Measurements from ENCODE around the gene ZSCAN16.
A peak's percentile ranks its signal among the peaks of the same experiment; 100 is the strongest.

The ZSCAN16 gene

GRCh38 chr6:28134015-28134414, 9.6 kb downstream of the ZSCAN16 start:
- no peak for DNase-seq (ENCODE audit: low read depth, low spot score)

DNA sequence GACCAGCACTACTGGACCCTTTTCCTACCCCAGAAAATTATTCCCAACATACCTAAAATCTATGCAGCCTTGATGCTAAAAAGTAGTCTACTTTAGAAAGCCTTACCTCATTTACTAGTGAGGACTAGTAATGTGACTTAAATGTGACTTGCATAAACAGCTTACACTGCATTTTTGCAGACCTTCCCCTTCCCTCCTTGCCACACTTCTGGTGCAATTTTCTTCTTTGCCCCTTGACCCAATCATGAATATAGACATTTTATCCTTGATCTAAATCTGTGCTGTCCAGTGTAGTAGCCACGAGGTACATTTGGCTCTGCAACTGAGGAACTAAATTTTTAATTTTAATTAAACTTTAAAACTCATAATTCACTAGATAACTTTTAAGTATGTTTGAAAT, 10.3 kb downstream of the ZSCAN16 start:
- no peak for DNase-seq (ENCODE audit: low read depth, low spot score)

DNA sequence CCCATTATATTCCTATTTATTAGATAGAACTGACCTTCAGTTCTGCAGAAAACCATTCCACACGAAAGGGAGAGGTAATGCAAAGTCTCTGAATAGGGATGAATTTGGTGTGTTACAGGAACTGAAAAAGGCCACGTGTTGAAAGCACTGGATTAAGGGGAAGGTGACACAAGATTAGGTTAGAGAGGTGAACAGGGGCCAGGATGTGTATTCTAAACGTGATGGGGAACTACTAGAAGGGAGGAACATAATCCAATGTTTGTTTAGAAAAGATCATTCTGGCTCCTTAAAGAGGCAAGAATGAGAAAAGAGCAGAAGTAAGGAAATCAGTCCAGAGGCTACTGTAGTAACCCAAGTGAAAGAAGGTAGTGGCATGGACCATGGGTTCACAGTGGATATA, 11.0 kb downstream of the ZSCAN16 start:
- no peak for DNase-seq (ENCODE audit: low read depth, low spot score)

- DNase-seq (ENCODE audit: low read depth, low spot score): peak; percentile 86
Measured at GRCh38 chr6:28136585-28137504, 12.4 kb downstream of the ZSCAN16 start.

DNA sequence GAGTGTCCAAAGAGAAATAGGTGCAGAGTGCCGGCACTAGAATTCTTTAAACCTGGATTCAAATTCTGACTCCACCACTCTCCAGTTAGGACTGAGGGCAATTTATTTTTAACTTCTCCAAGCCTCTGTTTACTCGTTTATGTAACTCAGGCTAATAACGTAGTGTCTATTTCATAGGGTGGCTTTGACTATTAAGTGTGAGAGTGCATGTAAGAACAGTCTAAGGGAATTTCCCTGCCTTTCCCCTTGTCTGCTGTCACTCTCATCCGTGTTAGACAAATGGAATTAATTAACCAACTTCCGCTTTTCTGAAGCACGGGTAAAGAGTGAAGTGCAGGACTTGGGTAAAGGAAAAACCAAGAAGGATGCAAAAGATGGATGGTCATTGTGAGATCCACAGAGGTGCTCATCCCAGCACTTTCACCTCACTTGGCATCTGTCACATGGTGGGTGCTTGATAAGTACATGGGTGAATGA, 13.1 kb downstream of the ZSCAN16 start:
- DNase-seq (ENCODE audit: low read depth, low spot score): no peak

- no peak for DNase-seq (ENCODE audit: low read depth, low spot score)
Measured at GRCh38 chr6:28139860-28140543, 15.6 kb downstream of the ZSCAN16 start.

- DNase-seq (ENCODE audit: low read depth, low spot score): no peak
Measured at GRCh38 chr6:28140616-28141015, 16.2 kb downstream of the ZSCAN16 start.

GRCh38 chr6:28141500-28142329, 17.3 kb downstream of the ZSCAN16 start, which contains the start of gene ZKSCAN8:
Gene ZKSCAN8, plus strand, starts transcription at chr6:28141883. Its CDS starts 6,525 bp downstream, at chr6:28148408.
- no peak for DNase-seq (ENCODE audit: low read depth, low spot score)

DNA sequence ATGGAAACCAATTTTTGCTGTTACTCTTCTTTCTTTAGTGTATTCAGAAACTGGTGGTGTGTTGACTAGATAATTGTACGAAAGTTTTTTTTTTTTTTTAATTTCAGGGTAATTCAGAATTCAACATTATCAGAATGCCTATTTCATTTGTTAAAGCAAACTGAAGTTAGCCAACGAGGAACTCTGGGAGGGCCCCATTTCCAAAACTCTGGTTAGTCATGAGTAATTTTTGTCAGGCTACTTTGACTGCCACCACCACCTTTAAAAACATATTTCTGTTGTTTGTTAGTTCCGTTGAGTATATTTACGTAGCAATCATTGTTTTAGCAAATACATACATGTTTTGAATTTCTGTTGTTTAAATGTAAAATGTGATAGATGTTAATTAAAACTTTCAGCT, 18.0 kb downstream of the ZSCAN16 start:
- DNase-seq (ENCODE audit: low read depth, low spot score): no peak

DNA sequence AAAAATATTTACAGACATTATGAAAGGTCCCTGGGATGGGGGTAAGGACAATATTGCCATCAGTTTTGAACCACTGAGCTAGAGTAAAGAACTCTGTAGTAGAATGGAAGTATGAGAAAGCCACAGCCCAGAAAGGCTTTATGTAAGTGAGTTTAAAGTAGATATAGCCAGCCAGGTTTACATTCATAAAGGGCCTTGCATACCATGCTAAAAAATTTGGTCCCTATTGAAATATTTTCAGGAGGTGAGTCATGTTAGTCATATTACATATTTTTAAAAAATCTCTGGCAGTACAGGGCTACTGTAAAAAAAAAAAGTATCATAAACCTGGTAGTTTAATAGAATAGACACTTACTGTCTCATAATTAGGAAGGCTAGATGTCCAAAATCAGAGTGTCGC, 20.8 kb downstream of the ZSCAN16 start:
- DNase-seq (ENCODE audit: low read depth, low spot score): no peak

GRCh38 chr6:28152531-28152930, 28.1 kb downstream of the ZSCAN16 start:
- no peak for DNase-seq (ENCODE audit: low read depth, low spot score)

- no peak for DNase-seq (ENCODE audit: low read depth, low spot score)
Measured at GRCh38 chr6:28153546-28153945, 29.1 kb downstream of the ZSCAN16 start.

DNA sequence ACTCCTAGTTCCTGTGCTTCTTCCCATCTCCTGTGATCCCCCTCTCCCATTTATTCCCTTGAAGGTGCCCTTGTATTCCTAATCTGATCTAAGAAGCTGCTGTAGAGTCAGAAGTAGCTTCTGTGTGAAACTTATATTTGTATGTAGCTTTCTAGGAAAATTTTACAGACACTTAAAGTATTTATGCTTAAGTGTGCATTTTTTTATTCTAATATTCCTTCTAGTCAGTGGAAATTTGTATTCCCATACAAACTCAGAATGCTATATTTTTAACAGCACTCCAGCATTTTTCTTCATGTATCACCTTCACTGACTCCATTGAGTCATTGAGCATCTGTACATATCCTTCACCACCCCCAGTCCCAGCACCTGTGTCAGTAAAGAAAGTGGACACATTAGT, 29.9 kb downstream of the ZSCAN16 start:
- no peak for DNase-seq (ENCODE audit: low read depth, low spot score)

DNA sequence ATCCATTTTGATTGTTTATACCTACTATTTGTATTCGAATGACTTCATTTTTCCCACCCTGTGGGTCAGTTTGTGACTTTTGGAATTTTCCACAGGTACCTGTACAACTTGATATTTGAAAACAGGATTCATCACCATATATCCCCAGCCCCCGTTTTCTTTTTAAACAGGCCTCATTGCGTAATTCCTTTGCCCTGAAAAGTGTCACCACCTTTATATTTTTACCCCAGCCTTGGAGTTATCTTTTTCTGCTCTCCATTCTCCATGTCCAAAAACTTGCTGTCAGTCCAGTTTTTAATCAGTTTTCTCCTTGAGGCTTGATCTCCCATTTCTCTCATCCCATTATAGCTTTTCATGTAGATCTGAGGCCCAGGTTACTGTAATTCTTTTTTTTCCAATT, 33.9 kb downstream of the ZSCAN16 start:
- DNase-seq (ENCODE audit: low read depth, low spot score): no peak

DNA sequence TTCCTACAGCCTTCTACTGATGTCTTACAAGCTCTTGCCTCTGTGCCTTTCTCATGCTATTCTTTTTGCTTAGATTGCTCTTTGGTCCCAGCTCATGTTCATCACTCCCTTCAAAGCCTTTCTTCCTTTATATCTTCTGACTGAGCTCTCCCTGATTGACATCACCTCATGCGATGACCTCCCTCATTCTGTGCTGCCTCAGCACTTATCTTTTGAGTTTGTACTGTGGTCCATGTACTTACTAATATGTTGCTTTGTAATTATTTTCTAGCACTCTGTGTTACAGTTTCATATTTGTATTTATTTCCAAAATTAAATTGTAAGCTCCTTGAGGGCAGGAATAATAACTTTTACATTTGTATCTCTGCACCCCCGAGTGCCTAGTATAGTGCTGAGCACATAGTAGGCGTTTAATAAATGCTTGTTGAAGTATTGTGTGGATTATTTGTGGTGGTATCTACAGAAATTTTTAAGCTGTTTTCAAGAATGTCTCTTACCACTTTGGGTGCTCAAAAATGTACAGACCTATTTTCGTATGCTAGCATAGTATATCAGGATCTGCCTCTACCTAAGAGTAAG, 34.7 kb downstream of the ZSCAN16 start:
- no peak for DNase-seq (ENCODE audit: low read depth, low spot score)

- DNase-seq (ENCODE audit: low read depth, low spot score): no peak
Measured at GRCh38 chr6:28160233-28160632, 35.8 kb downstream of the ZSCAN16 start.

GRCh38 chr6:28161410-28162079, 37.1 kb downstream of the ZSCAN16 start:
- no peak for DNase-seq (ENCODE audit: low read depth, low spot score)

DNA sequence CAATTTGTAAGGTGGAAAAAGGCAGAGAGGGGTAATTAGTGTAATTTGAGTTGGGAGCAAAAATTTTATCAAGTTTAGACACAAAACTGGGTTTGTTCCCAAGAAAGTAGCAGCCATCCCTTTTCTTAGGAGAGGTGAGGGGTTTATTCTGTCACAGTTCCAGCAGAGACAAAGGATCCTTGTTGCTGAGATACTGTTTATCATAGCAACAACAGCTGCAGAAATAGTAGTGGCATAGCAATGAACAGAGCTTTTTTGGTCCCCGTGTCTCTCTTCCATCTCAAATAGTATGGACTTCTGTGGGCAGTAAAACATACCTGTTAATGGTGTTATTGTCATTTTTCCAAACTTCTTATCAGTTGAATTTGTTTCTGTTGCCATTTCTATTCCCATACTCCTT, 41.2 kb downstream of the ZSCAN16 start:
- DNase-seq (ENCODE audit: low read depth, low spot score): no peak

GRCh38 chr6:28167068-28167467, 42.7 kb downstream of the ZSCAN16 start:
- no peak for DNase-seq (ENCODE audit: low read depth, low spot score)

DNA sequence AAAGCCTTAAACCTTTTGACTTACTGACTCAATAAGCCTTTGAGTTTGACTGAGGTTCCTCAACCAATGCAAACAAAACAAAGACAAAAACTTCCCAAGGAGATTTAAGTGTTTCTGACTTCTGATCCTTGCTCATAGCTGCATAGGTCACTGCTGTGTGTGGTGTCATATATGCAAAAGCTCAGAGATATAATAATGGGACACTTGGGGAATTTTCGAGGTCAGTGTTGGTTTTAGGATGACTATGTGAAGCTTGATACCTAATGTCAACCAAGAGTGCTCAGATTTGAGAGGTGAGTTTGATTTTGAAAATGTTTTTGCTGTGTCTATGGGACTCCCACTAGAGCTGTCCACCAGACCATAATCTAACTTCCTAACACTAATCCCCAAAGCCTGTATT, 43.5 kb downstream of the ZSCAN16 start:
- DNase-seq (ENCODE audit: low read depth, low spot score): no peak

- no peak for DNase-seq (ENCODE audit: low read depth, low spot score)
Measured at GRCh38 chr6:28171271-28171670, 46.9 kb downstream of the ZSCAN16 start.

Data from smooth muscle cell of the brain vasculature (primary cell).